ENCODE data around the gene ZNF283. TPM values are rescaled to one million over a fixed set of nuclear protein-coding genes. Genes with fewer than 3 reads are reported as not detected.
A peak's percentile ranks its signal among the peaks of the same experiment; 100 is the strongest.

Gene ZNF283
- total RNA-seq, 1 donor, result 29.8 TPM

DNA sequence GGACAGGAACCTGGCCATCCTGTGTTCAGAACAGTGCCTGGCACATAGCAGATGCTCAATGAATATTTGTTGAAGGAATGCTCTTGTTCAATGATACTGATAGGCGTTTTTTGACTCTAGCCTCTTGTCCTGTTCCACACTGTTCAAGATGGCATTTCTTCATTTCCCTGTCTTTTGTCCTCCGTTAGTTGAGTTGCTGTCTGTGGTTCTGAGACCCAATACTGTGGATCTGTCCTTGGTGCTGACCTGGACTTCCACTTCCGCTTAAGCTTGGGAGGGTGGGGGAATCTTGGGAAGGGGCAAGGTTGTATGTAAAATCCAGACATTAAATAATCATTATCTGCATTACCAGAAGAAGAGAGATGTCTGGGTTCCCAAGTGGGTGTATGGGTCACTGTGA lies 38.1 kb upstream of the ZNF283 start:
- H3K4me3 ChIP-seq (ENCODE audit: low read depth, low read length), result no peak overlapping the region
- peak; percentile 55 for DNase-seq (ENCODE audit: low read depth)
- TF ChIP-seq, protein P1, sequence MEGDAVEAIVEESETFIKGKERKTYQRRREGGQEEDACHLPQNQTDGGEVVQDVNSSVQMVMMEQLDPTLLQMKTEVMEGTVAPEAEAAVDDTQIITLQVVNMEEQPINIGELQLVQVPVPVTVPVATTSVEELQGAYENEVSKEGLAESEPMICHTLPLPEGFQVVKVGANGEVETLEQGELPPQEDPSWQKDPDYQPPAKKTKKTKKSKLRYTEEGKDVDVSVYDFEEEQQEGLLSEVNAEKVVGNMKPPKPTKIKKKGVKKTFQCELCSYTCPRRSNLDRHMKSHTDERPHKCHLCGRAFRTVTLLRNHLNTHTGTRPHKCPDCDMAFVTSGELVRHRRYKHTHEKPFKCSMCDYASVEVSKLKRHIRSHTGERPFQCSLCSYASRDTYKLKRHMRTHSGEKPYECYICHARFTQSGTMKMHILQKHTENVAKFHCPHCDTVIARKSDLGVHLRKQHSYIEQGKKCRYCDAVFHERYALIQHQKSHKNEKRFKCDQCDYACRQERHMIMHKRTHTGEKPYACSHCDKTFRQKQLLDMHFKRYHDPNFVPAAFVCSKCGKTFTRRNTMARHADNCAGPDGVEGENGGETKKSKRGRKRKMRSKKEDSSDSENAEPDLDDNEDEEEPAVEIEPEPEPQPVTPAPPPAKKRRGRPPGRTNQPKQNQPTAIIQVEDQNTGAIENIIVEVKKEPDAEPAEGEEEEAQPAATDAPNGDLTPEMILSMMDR (IDR thresholded peaks at IDR 0.05; ENCODE audit: insufficient read depth, low read depth, low read length), result no peak

DNA sequence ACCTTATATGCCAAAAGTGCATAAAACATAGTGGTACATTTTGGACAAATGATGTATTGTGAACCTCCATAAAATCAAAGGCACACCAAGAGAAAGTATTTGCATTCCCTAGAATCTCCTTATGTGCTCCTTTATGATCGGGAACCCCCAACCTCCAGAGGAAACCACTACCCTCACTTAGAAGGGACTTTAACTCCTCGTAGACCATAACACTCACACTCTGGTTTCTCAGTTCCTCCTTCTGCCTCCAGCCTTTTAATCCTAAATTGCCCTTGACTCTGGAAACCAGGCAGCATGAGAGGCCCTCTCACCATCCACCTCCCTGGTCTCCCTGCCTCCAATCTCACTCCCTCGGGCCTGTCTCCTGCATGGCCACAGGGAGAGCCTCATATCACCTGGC lies 36.5 kb upstream of the ZNF283 start:
- TF ChIP-seq, protein P1 (IDR thresholded peaks at IDR 0.05; ENCODE audit: insufficient read depth, low read depth, low read length), result no peak
- no peak for DNase-seq (ENCODE audit: low read depth)

DNA sequence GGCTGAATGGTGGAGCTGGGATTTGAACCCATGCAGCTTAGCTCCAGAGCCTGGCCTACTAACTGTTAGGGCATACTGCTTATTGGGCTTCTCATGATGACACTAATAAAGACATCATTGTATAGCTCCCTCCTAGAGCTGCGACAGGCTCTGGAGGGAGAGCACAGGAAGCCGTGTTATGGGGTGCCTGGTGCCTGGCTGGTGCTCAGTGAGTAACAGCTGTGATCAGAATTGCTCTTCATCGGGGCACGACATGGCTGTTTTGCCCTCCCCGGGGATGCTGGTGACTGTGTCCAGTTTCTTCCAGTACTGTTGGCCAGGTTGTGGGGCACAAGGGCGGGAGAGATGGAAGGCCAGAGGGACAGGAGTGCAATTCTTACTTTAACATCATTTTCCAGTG lies 30.0 kb upstream of the ZNF283 start:
- no peak overlapping the region for H3K4me3 ChIP-seq (ENCODE audit: low read depth, low read length)

More for the DNA sequence above, 36.5 kb upstream of the ZNF283 start:
- no peak overlapping the region for H3K4me3 ChIP-seq (ENCODE audit: low read depth, low read length)

DNA sequence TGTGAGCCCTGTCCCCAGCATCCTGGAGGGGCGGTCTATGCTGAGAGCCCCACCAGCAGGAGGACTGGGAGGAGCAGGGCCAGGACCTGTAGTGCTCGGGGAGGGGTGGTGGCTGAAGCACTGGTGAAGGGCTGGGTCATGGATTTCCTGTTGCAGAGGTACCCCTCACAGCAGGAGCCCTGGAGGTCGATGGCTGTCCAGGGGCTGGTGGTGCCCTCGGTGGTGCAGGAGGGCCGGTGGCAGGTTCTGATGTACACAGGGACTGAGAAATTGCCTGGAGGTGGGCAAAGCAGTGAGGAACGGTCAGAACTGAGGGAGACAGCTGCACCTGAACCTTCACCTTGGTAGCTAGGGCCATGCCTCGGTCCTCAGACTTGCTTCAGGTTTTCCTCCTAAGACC lies 29.6 kb upstream of the ZNF283 start:
- TF ChIP-seq, protein P1 (IDR thresholded peaks at IDR 0.05; ENCODE audit: insufficient read depth, low read depth, low read length), result no peak
- no peak for DNase-seq (ENCODE audit: low read depth)
- H3K4me3 ChIP-seq (ENCODE audit: low read depth, low read length), result no peak overlapping the region

More for the DNA sequence above, 30.0 kb upstream of the ZNF283 start:
- TF ChIP-seq, protein P1 (IDR thresholded peaks at IDR 0.05; ENCODE audit: insufficient read depth, low read depth, low read length), result no peak
- no peak for DNase-seq (ENCODE audit: low read depth)

DNA sequence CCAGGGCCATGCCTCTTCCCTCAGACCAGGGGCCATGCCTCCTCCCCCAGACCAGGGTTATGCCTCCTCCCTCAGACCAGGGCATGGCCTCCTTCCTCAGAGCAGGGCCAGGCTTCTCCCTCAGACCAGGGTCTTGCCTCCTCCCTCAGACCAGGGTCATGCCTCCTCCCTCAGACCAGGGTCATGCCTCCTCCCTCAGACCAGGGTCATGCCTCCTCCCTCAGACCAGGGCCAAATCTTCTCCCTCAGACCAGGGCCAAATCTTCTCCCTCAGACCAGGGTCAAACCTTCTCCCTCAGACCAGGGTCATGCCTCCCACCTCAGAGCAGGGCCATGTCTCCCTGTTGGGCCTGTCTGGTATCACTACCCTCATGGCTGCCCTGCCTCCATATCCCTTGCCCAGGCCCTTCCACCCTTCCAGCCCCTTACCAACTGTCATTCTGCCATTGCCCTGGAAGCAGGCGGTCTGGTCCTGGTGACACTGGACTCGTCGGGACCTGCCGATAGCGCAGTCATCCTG lies 29.0 kb upstream of the ZNF283 start:
- peak overlapping the region; percentile 58 for H3K4me3 ChIP-seq (ENCODE audit: low read depth, low read length)
- DNase-seq (ENCODE audit: low read depth), result no peak
- TF ChIP-seq, protein P1 (IDR thresholded peaks at IDR 0.05; ENCODE audit: insufficient read depth, low read depth, low read length), result no peak

DNA sequence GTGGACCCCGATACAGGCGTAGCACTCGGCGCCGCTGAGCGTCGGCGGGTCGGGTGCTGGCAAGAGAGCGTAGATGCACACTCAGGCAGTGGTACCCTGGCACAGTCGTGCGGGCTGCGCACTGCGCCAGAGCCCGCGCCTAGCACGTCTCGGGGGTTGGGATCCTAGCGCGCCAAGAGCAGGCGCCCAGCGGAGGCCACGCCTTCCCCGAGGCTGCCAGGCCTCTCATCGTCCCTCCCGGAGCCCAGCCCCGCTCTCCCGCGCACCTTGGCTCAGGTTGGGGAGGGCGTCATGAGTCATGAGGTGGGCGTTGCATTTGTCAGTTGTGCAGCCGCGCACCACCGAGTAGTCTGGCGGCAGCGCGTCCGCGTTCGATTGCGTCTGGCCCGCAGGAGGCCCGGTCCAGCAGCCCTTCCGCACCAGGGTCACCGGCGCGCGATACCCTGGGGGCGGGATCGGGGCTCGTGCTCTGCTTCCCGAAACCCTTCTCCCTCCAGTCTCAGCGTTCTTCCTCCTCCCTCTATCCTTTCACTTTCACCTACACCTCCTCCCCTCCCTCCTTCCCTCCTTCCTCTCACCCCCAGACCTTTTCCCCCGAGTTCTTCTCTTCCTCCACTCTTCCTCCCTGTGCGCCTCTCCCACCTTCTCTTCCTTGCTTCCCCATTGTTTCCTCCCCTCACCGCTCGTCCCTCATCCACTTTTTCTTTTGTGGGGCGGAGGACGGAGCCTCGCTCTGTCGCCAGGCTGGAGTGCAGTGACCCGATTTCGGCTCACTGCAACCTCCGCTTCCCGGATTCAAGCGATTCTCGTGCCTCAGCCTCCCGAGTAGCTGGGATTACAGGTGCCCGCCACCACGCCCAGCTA lies 28.3 kb upstream of the ZNF283 start:
- peak overlapping the region; percentile 58 for H3K4me3 ChIP-seq (ENCODE audit: low read depth, low read length)
- TF ChIP-seq, protein P1 (IDR thresholded peaks at IDR 0.05; ENCODE audit: insufficient read depth, low read depth, low read length), result no peak
- peak; percentile 9 for DNase-seq (ENCODE audit: low read depth)
